Astrocyte of the spinal cord (primary cell): ENCODE results near the gene ACAT2.
A peak's percentile ranks its signal among the peaks of the same experiment; 100 is the strongest.
"Not testable (repeated sequence)": the region's sequence is repeated elsewhere in the genome, so short reads cannot be mapped to it uniquely, and the experiment has no call there.

Source experiments
- DNase-seq: peaks from one replicate; pipeline ENCODE4 v3.0.0; 2011; ENCODE audit warnings: low read depth, low spot score
- H3K4me3 ChIP-seq: 2 replicates; pipeline ENCODE4 v1.5.1; 2011; ENCODE audit warnings: low read depth, mild to moderate bottlenecking, low read length, moderate library complexity
- in situ Hi-C: cut with HindIII; loops from 2 replicates; pipeline ENCODE4 v1.10.0; 2017; ENCODE audit warnings: low sequenced_read_pairs
- TF ChIP-seq, protein P1 (sequence below): IDR thresholded peaks from 2 replicates; pipeline ENCODE4 v1.5.1; 2012; ENCODE audit warnings: low read depth, mild to moderate bottlenecking, low read length, inconsistent platforms

The ACAT2 gene

GRCh38 chr6:159726255-159726917, 35.5 kb upstream of the ACAT2 start:
- no peak for DNase-seq
- in situ Hi-C loops, result no loop called here
- H3K4me3 ChIP-seq, result peak overlapping the region; percentile 86
- TF ChIP-seq, protein P1, sequence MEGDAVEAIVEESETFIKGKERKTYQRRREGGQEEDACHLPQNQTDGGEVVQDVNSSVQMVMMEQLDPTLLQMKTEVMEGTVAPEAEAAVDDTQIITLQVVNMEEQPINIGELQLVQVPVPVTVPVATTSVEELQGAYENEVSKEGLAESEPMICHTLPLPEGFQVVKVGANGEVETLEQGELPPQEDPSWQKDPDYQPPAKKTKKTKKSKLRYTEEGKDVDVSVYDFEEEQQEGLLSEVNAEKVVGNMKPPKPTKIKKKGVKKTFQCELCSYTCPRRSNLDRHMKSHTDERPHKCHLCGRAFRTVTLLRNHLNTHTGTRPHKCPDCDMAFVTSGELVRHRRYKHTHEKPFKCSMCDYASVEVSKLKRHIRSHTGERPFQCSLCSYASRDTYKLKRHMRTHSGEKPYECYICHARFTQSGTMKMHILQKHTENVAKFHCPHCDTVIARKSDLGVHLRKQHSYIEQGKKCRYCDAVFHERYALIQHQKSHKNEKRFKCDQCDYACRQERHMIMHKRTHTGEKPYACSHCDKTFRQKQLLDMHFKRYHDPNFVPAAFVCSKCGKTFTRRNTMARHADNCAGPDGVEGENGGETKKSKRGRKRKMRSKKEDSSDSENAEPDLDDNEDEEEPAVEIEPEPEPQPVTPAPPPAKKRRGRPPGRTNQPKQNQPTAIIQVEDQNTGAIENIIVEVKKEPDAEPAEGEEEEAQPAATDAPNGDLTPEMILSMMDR, result no peak

DNA sequence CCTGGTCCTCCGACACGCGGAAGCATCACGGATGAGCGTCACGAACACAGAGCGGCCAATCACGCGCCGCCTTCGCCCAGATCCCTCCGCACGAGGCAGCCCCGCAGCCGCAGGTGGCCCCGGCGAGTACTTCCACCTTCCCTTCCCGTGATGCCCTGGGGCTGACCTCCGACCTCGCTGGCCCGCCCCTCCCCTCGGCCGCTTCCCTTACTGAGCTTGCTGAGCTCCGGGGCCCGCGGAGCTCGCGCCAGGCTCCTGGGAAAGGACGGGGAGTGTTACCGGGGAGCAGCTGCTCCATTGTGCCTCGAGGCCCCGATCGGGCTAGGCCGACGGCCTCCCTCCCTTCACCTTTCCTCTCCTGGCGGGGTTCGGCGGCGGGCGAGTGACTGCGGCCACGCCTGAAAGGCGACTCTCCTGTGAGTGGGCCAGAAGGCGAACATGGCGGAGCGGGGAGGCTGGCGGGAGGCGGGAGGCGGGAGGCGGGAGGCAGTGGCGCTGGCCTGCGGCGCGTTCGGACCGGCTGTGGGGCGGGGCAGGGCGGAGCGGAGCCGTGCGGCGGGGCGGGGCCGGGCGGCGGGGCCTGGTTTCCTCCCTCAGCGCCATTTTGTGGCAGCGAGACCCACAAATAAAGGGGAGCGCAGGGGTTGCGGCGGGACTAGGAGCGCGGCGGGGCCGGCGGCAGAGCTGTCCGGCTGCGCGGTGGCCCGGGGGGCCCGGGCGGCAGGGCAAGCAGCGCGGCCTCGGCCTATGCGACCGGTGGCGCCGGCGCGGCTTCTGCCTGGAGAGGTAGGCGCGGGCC, 34.7 kb upstream of the ACAT2 start, which contains the start of gene WTAP:
WTAP (plus strand) TSS at position 589 of the 799 bp plus-strand sequence. CDS start 8,760 bp downstream, outside the sequence.
- TF ChIP-seq, protein P1, result no peak
- peak within 1 kb of the TSS; percentile 86 for H3K4me3 ChIP-seq
- DNase-seq, result peak; percentile 97
- in situ Hi-C loops, result no loop called here

GRCh38 chr6:159727717-159728445, 34.0 kb upstream of the ACAT2 start:
- TF ChIP-seq, protein P1, result no peak
- in situ Hi-C loops, result no loop called here
- peak; percentile 52 for DNase-seq
- peak overlapping the region; percentile 86 for H3K4me3 ChIP-seq

DNA sequence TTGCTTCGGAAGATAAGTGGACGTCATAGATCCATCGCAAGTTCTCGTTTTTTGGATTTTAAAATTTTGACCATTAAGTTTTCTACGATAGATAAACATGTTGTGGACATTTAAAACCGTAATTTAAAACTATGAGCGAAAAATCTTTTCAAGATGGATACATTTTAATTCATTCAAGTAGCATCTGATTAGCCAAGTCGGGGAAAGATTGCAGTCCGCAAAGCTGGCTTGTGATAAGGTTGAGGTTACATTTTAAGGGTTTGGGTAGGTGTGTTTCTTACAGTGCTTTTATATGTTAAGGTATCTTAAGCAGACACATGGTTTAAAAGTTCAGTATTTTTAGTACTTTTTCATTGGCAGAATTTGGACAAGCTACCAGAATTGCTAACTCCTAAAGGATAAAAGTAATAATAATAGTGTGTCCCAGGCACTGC, 33.3 kb upstream of the ACAT2 start:
- DNase-seq, result peak; percentile 16
- TF ChIP-seq, protein P1, result no peak
- peak overlapping the region; percentile 86 for H3K4me3 ChIP-seq
- in situ Hi-C loops, result no loop called here

- H3K4me3 ChIP-seq, result peak overlapping the region; percentile 86
- TF ChIP-seq, protein P1, result no peak
- DNase-seq, result peak; percentile 25
- in situ Hi-C loops, result no loop called here
Observed at GRCh38 chr6:159729598-159730331, 32.1 kb upstream of the ACAT2 start.

DNA sequence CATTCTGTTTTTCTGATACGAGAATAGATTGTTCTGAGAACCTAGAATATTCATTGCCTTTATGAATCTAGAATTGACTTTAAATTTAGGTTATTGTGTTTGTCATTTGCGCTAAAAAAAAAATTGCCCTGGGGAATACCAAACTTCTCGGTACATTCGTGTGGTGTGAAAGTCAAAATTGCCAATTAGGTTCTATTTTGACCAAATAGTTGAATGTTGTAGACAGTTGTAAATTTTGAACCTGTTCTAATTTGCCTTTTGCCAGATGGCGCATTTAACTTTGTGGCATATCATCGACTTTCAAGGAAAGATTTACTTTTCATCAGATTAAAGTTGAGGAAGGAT, 31.5 kb upstream of the ACAT2 start:
- TF ChIP-seq, protein P1, result no peak
- in situ Hi-C loops, result no loop called here
- H3K4me3 ChIP-seq, result no peak overlapping the region
- no peak for DNase-seq

GRCh38 chr6:159732550-159732949, 29.3 kb upstream of the ACAT2 start:
- H3K4me3 ChIP-seq, DNase-seq, in situ Hi-C loops: not testable (repeated sequence)

DNA sequence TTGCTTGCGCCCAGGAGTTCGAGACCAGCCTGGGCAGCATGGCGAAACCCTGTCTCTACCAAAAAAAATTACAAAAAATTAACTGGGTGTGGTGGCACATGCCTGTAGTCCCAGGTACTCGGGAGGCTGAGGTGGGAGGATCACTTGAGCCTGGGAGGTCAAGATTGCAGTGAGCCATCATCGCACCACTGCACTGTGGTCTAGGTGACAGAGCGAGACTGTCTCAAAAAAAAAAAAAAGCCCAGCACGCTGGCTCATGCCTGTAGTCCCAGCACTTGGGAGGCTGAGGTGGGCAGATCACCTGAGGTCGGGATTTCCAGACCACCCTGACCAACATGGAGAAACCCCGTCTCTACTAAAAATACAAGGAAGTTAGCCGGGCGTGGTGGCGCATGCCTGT, 28.4 kb upstream of the ACAT2 start:
- DNase-seq, in situ Hi-C loops, H3K4me3 ChIP-seq: not testable (repeated sequence)
